Endodermal cell (in vitro differentiated cells): Measurements from ENCODE around the gene SHANK3. TPM values are rescaled to one million over a fixed set of nuclear protein-coding genes. Genes with fewer than 3 reads are reported as not detected.

Experiments used
- DNase-seq: peaks from one replicate; pipeline ENCODE4 v3.0.0-alpha.2; 2017
- H3K27ac ChIP-seq: 2 replicates; pipeline ENCODE4 v1.5.1; 2013; ENCODE audit warnings: mild to moderate bottlenecking, low read depth, low read length, moderate library complexity
- H3K27me3 ChIP-seq: 2 replicates; pipeline ENCODE4 v1.6.1; 2013; ENCODE audit warnings: mild to moderate bottlenecking, low read length, moderate library complexity; ENCODE audit not compliant: insufficient read depth, control insufficient read depth, poor library complexity, severe bottlenecking
- H3K36me3 ChIP-seq: 2 replicates; pipeline ENCODE4 v1.7.0; 2013; ENCODE audit warnings: mild to moderate bottlenecking, low read length, moderate library complexity; ENCODE audit not compliant: control insufficient read depth, insufficient read depth
- H3K4me1 ChIP-seq: one replicate; pipeline ENCODE4 v1.7.0; 2013; ENCODE audit warnings: low read length; ENCODE audit not compliant: control insufficient read depth, insufficient read depth
- H3K4me3 ChIP-seq: 2 replicates; pipeline ENCODE4 v1.5.1; 2013; ENCODE audit warnings: mild to moderate bottlenecking, low read length, moderate library complexity
- H3K9ac ChIP-seq: 2 replicates; pipeline ENCODE4 v1.6.1; 2013; ENCODE audit warnings: mild to moderate bottlenecking, low read length, moderate library complexity; ENCODE audit not compliant: poor library complexity, severe bottlenecking; ENCODE audit errors: extremely low read depth
- H3K9me3 ChIP-seq: 2 replicates; pipeline ENCODE4 v1.6.1; 2013; ENCODE audit warnings: mild to moderate bottlenecking, low read length, moderate library complexity; ENCODE audit not compliant: control insufficient read depth
- H3K27ac Mint-ChIP-seq: 2 replicates; pipeline ENCODE4 v1.8.0; 2020; ENCODE audit warnings: mixed read lengths
- H3K27me3 Mint-ChIP-seq: 2 replicates; pipeline ENCODE4 v1.8.0; 2021; ENCODE audit warnings: mild to moderate bottlenecking, mixed read lengths; ENCODE audit not compliant: insufficient read depth
- H3K36me3 Mint-ChIP-seq: 2 replicates; pipeline ENCODE4 v1.8.0; 2020; ENCODE audit warnings: low read depth, mixed read lengths
- H3K4me1 Mint-ChIP-seq: 2 replicates; pipeline ENCODE4 v1.8.0; 2020; ENCODE audit warnings: mixed read lengths
- H3K4me3 Mint-ChIP-seq: 2 replicates; pipeline ENCODE4 v1.8.0; 2020; ENCODE audit warnings: mild to moderate bottlenecking, moderate library complexity, mixed read lengths
- H3K9me3 Mint-ChIP-seq: 2 replicates; pipeline ENCODE4 v1.8.0; 2020; ENCODE audit warnings: mild to moderate bottlenecking, mixed read lengths
- WGBS, 2 experiments: methylation state at CpG; one replicate each; pipeline versions ENCODE4 v1.1.5 to v1.1.7; 2013; ENCODE audit warnings: missing lambda C conversion rate in 2 of 2, mixed read lengths in 1 of 2; ENCODE audit not compliant: insufficient coverage in 1 of 2, insufficient read length in 1 of 2; 5-methylcytosine and 5-hydroxymethylcytosine counted together
- total RNA-seq, 2 donors: library from RNA; stranded (reverse); fragmentation: NEBNext Ultra II Directional in 1 of 2; extraction: Animal tissue kit (Norgen Biotek cat#: 25700) in 1 of 2; gene quantifications; 2 replicates in 1 of 2; 3 replicates in 1 of 2; pipeline ENCODE4 v1.2.1, GENCODE V29; 2021
- TF ChIP-seq, protein P1 (sequence below): fragments of 200-600 bp; sonication (generic); conservative IDR thresholded peaks from 2 replicates; pipeline ENCODE4 v1.5.0; 2021; ENCODE audit warnings: antibody characterized with exemption, mild to moderate bottlenecking

SHANK3 gene
- total RNA-seq, 2 donors from 2014 or later = 9.4 to 11.1 TPM

DNA sequence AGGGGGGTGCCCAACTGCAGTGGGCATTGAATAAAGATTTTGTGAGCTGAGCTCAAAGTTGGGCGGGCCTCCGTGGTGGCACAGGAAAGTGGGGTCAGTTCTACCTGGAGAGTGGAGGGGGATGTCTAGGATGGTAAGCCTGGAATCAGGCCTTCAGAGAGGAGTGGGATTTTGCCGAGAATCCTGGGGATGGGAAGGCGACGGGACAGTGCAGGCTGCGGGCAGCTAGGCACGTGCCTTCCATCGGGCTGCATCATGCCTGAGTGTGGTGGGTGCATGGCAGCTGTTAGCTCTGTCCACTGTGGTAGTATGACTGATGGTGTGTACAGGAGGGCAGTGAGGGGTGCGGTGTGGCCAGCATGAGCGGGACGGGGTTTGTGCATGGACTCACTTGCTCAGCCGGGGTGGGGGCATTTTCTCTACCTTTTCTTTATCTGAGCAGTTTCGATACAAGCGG lies 3.6 kb downstream of the SHANK3 start:
- 93 to 95% methylated on average over 7 to 14 of the region's 14 CpGs for WGBS, 2 experiments
- Mint-ChIP-seq H3K9me3 (no peaks in the 10 kb centered on the region), H3K27ac (no peak overlapping the region), H3K4me3 (peak overlapping the region; percentile 65), H3K4me1 (peaks cover 12% of the 10 kb centered on the region), H3K27me3 (peaks cover 44% of the 10 kb centered on the region), H3K36me3 (peaks cover 5% of the 10 kb centered on the region)
- H3K27ac ChIP-seq = no peak overlapping the region
- no peaks in the 10 kb centered on the region for H3K9me3 ChIP-seq
- H3K4me1 ChIP-seq = no peaks in the 10 kb centered on the region
- no peaks in the 10 kb centered on the region for H3K36me3 ChIP-seq
- no peak overlapping the region for H3K9ac ChIP-seq
- TF ChIP-seq, protein P1, sequence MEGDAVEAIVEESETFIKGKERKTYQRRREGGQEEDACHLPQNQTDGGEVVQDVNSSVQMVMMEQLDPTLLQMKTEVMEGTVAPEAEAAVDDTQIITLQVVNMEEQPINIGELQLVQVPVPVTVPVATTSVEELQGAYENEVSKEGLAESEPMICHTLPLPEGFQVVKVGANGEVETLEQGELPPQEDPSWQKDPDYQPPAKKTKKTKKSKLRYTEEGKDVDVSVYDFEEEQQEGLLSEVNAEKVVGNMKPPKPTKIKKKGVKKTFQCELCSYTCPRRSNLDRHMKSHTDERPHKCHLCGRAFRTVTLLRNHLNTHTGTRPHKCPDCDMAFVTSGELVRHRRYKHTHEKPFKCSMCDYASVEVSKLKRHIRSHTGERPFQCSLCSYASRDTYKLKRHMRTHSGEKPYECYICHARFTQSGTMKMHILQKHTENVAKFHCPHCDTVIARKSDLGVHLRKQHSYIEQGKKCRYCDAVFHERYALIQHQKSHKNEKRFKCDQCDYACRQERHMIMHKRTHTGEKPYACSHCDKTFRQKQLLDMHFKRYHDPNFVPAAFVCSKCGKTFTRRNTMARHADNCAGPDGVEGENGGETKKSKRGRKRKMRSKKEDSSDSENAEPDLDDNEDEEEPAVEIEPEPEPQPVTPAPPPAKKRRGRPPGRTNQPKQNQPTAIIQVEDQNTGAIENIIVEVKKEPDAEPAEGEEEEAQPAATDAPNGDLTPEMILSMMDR = no peak
- DNase-seq = no peak
- no peak overlapping the region for H3K4me3 ChIP-seq
- H3K27me3 ChIP-seq = peaks cover 22% of the 10 kb centered on the region

DNA sequence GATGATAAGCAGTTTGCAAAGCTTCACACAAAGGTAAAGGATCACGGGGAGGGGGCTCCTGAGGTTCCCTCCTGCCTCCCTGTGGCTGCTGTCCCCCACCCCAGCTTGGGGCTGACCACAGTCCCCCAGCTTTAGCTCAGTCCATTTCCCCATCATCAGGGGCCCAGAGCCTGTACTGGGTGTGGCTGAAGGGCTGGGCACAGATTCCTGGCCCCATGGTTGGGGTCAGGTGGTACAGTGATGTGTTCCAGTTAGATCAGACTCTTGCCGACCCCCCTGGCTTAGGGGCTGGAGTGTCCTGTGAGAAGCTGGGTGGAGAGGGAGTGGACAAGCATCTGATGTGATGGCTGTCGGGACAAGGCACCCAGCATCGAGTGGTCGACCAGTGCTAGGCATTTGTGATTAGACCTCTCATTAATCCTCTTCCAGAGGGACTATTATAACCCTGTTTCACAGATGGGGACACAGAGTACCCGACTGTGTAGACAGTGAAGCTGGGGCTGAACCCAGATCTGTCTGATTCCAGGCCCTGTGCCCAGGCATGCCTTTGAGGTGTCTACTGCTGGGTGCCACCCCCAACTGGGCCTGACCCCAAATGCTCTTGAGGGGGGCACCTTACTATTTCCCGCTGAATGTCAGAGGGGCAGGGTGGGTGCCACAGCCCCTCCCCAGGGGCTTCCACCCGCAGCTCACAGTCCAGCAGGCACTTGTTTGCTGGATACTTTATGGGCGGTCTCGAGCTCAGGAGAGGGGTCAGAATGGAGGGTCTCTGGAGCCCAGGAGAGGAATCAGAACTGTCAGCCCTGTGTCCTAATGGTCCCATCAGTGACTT lies 4.3 kb downstream of the SHANK3 start:
- peaks cover 5% of the 10 kb centered on the region for H3K36me3 Mint-ChIP-seq
- TF ChIP-seq, protein P1 = no peak
- H3K4me1 ChIP-seq = no peaks in the 10 kb centered on the region
- no peak for DNase-seq
- no peak overlapping the region for H3K4me3 Mint-ChIP-seq
- no peak overlapping the region for H3K4me3 ChIP-seq
- peaks cover 12% of the 10 kb centered on the region for H3K4me1 Mint-ChIP-seq
- no peak overlapping the region for H3K27ac Mint-ChIP-seq
- H3K27me3 Mint-ChIP-seq = peaks cover 38% of the 10 kb centered on the region
- H3K9me3 Mint-ChIP-seq = no peaks in the 10 kb centered on the region
- 77 to 81% methylated on average over 7 to 10 of the region's 10 CpGs for WGBS, 2 experiments
- peaks cover 22% of the 10 kb centered on the region for H3K27me3 ChIP-seq
- H3K9ac ChIP-seq = no peak overlapping the region
- no peak overlapping the region for H3K27ac ChIP-seq
- no peaks in the 10 kb centered on the region for H3K36me3 ChIP-seq
- H3K9me3 ChIP-seq = no peaks in the 10 kb centered on the region

GRCh38 chr22:50677493-50678217 lies 5.0 kb downstream of the SHANK3 start:
- Mint-ChIP-seq H3K36me3 (peaks cover 5% of the 10 kb centered on the region), H3K27ac (no peak overlapping the region), H3K4me1 (peaks cover 11% of the 10 kb centered on the region), H3K9me3 (no peaks in the 10 kb centered on the region), H3K27me3 (peaks cover 32% of the 10 kb centered on the region), H3K4me3 (no peak overlapping the region)
- TF ChIP-seq, protein P1 = no peak
- DNase-seq = no peak
- no peak overlapping the region for H3K4me3 ChIP-seq
- no peaks in the 10 kb centered on the region for H3K36me3 ChIP-seq
- no peaks in the 10 kb centered on the region for H3K9me3 ChIP-seq
- no peak overlapping the region for H3K9ac ChIP-seq
- peaks cover 22% of the 10 kb centered on the region for H3K27me3 ChIP-seq
- H3K4me1 ChIP-seq = no peaks in the 10 kb centered on the region
- 95% methylated on average over 9 to 13 of the region's 13 CpGs for WGBS, 2 experiments
- H3K27ac ChIP-seq = no peak overlapping the region
